Fibroblast of mammary gland (primary cell): ENCODE data around the gene HACD4.
A peak's percentile ranks its signal among the peaks of the same experiment; 100 is the strongest.

Source experiments
- DNase-seq: peaks from one replicate; pipeline ENCODE4 v3.0.0-alpha.2; 2010; ENCODE audit warnings: low read depth
- H3K4me3 ChIP-seq: 2 replicates; pipeline ENCODE4 v1.5.1; 2011; ENCODE audit warnings: low read depth, mild to moderate bottlenecking, low read length, moderate library complexity; ENCODE audit not compliant: control insufficient read depth
- CTCF ChIP-seq: conservative IDR thresholded peaks from 2 replicates; pipeline ENCODE4 v1.5.1; 2011; ENCODE audit warnings: low read depth, low read length, inconsistent platforms; ENCODE audit not compliant: control insufficient read depth, insufficient read depth

Gene HACD4

DNA sequence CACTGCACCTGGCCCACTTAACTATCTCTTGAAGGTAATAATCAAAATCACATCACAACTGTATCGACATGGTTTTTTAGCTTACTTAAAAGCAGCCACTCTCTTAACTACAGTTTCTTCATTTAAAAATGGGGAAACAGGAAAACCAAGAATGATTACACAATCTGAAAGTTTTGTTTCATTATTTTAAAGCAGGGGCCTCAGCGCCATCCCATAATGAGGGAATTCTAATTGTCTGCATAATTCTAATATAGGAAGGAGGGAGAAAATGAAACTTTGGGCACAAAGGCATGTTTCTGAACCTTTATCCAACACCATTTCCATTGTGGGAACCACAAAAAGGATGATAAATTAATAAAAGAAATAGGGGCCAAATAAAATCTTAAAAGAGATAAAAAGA is 7.6 kb downstream of the HACD4 start:
- H3K4me3 ChIP-seq = no peak overlapping the region
- DNase-seq = no peak
- TF ChIP-seq CTCF = no peak

- no peak for TF ChIP-seq CTCF
- no peak overlapping the region for H3K4me3 ChIP-seq
- DNase-seq = no peak
Observed at GRCh38 chr9:21018177-21018576, 13.3 kb downstream of the HACD4 start.

- no peak overlapping the region for H3K4me3 ChIP-seq
Observed at GRCh38 chr9:21016701-21017491, 14.5 kb downstream of the HACD4 start.

GRCh38 chr9:21015995-21016394 is 15.4 kb downstream of the HACD4 start:
- no peak overlapping the region for H3K4me3 ChIP-seq
- no peak for TF ChIP-seq CTCF
- DNase-seq = no peak

More at GRCh38 chr9:21016701-21017491, 14.5 kb downstream of the HACD4 start:
- peak; percentile 90 for DNase-seq
- no peak for TF ChIP-seq CTCF

GRCh38 chr9:21015129-21015815 is 16.2 kb downstream of the HACD4 start:
- no peak for TF ChIP-seq CTCF
- peak; percentile 30 for DNase-seq

DNA sequence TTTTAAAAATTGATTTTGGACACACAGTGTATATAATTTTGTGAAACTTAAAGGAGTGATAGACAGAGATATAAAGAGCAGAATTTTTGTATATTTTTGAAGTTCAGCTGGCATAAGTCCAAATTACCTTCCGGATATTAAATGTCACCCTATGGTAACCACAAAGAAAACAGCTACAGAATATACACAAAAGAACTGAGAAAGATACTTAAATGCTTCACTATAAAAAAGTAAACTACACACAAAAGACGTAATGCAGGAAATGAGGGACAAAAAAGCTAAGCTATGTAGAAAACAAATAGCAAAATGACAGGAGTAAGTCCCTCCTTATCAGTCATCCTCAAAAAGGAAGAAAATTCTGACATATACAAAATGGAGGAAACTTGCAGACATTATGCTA is 29.4 kb downstream of the HACD4 start:
- H3K4me3 ChIP-seq = no peak overlapping the region
- TF ChIP-seq CTCF = no peak
- DNase-seq = no peak

More at GRCh38 chr9:21015129-21015815, 16.2 kb downstream of the HACD4 start:
- H3K4me3 ChIP-seq = no peak overlapping the region

- no peak overlapping the region for H3K4me3 ChIP-seq
- no peak for TF ChIP-seq CTCF
- DNase-seq = no peak
Observed at GRCh38 chr9:21001581-21001980, 29.9 kb downstream of the HACD4 start.
